HG03135 (cell line): ENCODE measurements around the gene TMEM120B.

ENCODE experiments used
- ATAC-seq: cut with Tn5 transposase; IDR thresholded peaks from one replicate; pipeline ENCODE4 v1.9.1; 2021; ENCODE audit warnings: mild to moderate bottlenecking, moderate library complexity; ENCODE audit not compliant: unreplicated experiment

TMEM120B gene

GRCh38 chr12:121830588-121831265 is 118.2 kb downstream of the TMEM120B start:
- no peak for ATAC-seq
